ENCODE measurements around the gene VAMP8.
"Not testable (repeated sequence)": the region's sequence is repeated elsewhere in the genome, so short reads cannot be mapped to it uniquely, and the experiment has no call there.

Gene VAMP8

DNA sequence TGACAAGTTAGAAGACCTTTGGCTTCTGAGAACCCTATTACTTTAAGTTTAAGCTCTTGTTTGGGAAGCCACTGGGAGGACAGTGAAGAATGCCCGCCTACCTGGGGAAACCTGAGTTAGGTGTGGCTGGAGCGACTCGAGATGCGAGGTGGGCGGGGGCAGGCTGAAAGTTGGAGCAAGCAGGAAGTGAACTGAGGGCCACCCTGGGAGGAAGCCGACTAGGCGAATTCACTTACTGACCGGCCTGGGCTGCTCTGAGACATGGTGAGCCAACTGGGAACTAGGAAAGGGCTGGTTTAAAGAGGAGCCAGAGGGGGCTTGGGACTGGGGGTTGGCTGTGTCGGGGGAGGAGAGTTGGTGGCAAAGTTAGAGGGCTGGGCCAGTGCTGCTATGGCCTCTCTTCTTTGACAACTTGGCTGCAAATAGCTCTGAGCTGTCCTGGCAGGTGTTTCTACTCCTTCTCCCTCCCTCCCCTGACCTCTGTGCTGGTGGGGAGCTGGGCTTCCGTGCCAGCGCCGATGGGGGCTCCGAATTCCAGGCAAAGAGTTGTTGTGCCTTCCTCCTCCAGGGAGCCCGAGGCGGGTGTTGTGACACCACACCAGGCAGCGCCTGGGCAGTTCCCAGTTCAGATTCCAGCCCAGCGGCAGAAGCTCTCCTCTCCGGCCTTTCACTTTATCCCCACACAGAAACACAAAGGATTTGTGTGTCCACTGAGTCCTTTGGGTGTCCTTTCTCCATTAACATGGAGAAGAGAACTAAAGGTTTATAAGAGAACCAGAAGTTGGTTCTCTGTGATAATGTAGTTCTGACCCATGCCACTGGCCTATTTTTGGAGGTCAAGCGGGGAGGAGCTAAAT lies at the start of gene VAMP8:
VAMP8 (plus strand) TSS at position 201 of the 857 bp plus-strand sequence; CDS start at position 262, 61 bp downstream.
- DNase-seq = peak; percentile 64

DNA sequence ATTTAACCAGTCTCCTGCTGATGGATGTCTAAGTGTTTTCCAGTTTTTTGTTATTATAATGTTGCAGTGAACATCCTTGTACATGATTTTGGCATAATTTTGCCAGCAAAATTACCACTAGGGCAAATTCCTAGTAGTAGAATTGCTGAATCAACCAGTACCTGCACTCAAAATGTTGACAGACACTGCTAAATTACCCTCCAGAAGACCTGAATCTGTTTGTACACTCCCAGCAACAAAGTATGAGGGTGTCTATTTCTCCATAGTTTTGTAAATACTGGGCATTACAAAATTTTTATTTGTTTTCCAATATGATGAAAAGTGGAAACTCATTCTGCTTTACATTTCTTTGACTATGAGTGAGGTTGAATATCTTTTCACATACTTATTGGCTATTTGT lies 49.6 kb upstream of the VAMP8 start:
- no peak for DNase-seq

DNA sequence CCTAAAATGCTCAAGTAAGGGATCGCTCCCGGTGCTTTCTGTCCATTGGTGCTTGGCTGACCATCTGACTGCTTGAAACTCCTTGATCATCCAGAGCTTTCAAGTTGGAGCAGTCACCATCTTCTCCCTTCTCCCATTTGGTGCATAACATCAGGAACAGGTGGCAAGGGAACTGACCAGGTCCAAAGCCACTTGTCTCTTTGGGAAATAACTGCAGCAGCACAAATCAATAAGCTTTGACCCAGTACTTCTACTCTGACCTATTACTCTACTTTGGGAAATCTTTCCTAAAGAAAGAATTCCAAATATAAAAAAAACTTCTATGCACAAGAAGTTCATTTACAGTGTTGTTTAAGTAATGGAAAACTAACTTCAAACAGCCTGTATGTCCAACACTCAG lies 49.0 kb upstream of the VAMP8 start:
- no peak for DNase-seq

DNA sequence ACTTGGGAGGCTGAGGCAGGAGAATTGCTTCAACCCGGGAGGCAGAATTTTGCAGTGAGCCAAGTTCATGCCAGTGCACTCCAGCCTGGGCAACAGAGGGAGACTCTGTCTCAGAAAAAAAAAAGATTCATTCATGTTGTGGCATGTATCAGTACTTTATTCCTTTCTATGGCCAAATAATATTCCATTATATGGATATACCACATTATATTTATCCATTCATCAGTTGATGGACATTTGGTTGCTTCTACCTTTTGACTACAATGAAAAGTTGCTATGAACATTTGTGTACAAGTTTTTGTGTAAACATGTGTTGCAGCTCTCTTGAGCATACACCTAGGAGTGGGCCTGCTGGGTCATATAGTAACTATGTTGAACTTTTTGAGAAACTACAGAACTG lies 47.6 kb upstream of the VAMP8 start:
- DNase-seq = no peak

DNA sequence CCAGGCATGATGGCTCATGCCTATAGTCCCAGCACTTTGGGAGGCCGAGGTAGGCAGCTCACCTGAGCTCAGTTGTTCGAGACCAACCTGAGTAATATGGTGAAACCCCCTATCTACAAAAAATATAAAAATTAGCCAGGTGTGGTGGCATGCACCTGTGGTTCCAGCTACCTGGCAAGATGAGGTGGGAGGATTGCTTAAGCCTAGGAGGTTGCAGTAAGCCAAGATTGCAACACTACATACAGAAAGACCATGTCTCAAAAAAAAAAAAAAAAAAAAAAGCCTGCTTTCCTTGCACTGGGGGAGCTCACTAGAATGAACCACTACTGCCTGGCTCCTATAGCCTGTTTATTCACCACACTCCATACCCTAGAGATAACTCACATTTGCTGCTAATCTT lies 45.8 kb upstream of the VAMP8 start:
- no peak for DNase-seq

DNA sequence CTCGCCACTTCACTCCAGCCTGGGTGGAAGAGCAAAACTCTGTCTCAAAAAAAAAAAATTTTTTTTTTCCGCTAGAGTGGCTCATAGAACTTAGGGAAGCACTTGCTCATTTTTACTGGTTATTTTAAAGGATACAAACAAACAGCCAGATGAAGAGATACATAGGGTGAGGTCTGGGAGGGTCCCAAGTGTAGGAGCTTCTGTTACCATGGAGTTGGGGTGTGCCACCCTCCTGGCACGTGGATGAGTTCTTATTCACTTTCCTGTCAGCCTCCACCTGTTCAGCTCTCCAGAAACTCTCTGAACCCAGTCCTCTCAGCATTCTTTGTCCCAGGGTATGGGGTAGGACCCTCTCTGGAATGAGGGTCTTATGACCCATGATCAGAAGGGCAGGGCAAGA lies 43.3 kb upstream of the VAMP8 start:
- DNase-seq = no peak

DNA sequence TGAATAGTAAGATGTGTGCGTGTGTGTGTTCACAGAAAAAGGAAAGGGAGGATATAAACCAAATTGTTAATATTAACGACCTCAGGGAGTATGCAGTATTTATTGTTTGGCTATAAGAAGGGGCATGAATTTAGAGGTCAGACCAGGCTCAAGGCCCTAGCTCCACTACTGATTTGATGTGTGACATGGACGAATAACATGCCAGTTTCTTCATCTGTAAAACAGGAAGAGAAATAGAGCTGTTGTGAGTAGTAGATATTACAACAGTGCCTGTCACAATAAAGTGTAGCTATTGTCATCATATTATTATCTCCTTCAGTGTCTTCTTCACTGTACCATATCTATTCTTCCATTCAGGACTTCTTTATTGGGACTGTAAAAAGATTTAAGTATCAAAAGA lies 42.5 kb upstream of the VAMP8 start:
- DNase-seq = no peak

DNA sequence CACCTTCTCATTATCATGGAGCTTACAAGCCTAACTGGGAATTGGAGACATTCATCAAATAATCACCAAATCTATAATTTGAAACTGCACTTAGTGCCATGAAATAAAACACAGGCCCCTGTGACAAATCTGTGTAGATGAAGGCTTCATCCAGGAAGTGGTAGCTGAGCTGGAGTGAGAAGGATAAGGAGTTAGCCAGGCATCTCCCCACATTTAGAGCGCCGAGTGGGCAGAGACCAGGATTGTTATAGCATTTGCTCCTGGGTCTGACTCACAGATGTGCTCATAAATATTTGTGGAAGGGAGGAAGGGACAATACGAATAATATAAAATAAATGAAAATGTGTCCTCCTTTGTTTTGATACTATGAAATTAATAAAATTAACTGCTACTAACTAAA lies 40.9 kb upstream of the VAMP8 start:
- DNase-seq = no peak

DNA sequence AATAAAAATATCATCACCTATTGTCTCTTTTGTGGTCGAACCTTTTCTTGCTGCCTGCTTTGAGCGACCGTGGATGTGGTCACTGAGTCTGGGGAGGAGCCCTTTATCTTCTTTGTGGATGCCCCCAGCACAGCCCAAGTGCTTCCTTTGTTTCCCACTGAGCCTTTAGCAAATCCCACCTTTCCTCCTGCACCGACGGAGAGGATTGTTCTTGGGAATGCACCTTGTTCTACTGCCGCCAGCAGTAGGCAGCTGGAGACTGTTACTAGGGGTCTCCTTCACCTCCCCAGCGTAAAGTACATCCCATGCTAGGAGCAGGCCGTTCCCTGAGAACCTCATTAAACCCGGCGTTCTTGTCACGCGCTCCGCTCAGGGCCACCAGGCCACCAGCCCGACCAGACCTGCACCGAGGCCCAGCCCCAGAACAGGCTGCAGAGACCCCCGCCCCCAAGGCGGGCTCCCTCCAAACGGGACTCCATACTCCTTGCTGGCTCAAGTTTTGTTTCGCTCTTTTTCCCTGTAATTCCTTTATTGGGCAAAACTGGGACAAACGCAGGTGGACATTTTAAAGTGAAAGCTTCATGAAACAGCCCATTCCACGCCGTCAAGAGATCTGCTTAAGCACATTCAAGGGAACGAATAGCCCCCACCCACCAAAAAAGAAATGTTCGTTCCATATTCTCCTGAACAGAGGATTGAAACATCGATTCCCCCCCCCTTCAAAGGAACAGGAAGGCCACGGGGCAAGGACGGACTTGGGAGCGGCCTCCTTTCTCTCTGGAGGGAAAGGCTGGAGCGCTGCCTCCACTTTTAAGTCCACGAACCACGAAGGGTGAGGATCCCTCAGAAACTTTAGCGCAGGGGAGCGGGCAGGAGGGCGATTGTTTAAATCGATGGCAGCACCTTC lies 39.5 kb upstream of the VAMP8 start:
- DNase-seq = peak; percentile 34

DNA sequence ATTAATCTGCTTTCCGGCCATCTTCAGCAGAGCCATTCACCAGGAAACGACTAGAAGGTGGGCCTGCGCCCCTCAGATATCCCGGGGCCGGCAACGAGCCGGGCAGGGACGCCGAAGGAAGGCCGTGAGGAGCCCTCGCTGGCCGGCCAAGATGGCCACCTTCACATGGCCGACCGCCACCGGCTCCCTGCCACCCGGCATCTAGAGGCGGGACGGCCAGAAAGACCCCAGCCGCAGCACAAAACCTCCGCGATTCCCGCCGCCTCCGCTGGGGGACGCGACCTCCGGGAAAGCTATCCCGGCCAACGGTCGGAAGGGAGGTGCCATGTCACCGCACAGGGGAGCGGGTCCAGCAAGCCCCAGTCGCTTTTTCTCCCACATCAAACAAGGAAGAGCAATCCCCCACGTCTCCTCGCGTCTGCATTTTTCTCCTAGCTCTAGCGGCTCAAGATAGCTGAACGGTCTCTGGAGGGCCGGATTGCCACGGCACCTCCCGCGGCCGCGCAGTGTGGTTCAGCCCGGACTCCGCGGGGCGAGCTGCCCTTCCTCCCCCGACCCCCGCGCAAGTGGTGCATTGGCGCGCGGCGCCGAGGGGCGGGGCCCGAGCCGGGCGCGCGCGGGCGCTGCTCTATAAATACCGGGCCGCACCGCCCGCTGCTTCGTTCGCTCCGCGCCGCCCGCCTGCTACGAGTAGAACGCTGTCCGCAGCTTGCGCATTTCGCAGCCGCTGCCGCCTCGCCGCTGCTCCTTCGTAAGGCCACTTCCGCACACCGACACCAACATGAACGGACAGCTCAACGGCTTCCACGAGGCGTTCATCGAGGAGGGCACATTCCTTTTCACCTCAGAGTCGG lies 38.7 kb upstream of the VAMP8 start, which contains the start of gene MAT2A:
MAT2A (plus strand) TSS at position 662 of the 854 bp plus-strand sequence; CDS start at position 782, 120 bp downstream.
- DNase-seq = peak; percentile 91

DNA sequence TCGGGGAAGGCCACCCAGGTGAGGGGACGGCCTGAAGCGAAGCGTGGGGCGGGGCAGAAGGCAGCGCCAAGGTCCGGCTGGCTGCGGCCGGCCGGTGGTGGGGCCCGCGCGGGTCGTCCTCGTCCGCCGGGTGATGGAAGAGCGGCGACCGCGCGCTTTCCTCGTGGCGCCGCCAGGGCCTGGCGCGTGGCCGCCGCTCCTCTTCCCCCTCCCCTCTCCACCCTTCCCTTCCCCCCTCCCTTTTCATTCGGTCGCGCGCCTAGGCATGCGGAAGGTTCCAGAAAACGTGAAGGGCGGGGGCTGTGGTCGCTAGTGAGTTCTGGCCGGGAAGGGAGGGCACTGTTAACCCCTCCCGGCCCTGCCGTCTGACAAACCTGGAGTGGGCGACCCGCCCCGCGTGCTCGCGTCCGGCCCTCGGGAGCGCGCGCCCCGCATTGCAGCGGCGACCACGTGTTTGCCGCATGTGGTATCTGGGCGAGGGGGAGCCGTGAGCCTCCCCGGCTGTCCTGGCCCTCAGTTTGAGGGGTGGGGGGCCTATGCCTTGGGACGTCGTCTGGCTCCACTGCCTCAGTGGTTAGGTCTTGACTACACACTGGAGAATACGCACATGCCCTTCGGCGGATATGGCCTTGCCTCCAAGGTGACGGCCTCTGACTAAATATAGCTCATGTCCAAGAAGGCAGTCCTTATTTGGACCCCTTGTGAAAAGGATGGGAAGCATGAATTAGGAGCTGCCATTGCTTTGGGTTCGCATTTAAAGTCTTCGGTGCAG lies 37.8 kb upstream of the VAMP8 start:
- peak; percentile 78 for DNase-seq

DNA sequence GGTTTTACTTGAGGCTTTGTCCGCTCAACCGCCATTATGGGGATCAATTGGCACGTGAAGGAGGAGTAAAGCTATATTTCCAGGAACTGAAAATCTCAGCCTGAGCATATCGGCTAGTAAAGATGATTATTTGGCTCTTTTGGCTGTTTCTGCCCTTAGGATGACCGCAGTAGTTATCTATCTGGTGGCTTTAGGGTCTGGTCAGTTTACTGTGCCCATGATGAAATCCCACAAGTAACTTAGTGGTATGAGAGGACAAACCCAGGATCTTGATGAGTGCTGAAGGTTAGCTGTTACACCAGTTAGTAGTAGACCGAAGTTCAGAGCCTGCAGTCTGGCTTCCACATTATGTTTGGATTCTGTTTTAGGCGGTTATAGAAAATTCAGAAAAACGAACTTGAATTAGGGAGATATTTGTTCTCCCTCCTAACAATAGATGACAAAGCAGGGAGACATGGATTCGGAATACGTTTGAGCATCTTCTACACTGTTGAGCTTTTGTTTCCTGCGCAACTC lies 37.2 kb upstream of the VAMP8 start:
- DNase-seq = no peak

DNA sequence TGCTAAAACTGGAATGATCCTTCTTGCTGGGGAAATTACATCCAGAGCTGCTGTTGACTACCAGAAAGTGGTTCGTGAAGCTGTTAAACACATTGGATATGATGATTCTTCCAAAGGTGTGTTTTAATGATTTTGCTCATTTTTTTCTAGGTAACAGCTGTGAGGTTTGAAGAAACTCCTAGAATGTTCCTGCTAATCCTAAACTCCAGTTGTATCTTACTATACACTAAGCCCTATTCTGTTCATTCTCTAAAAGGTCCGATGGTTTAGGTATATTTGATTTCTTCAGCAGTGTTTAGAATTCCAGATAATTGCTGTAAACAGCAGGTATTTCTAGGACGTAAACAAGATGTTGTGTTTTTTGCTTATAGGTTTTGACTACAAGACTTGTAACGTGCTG lies 36.1 kb upstream of the VAMP8 start:
- DNase-seq = no peak

DNA sequence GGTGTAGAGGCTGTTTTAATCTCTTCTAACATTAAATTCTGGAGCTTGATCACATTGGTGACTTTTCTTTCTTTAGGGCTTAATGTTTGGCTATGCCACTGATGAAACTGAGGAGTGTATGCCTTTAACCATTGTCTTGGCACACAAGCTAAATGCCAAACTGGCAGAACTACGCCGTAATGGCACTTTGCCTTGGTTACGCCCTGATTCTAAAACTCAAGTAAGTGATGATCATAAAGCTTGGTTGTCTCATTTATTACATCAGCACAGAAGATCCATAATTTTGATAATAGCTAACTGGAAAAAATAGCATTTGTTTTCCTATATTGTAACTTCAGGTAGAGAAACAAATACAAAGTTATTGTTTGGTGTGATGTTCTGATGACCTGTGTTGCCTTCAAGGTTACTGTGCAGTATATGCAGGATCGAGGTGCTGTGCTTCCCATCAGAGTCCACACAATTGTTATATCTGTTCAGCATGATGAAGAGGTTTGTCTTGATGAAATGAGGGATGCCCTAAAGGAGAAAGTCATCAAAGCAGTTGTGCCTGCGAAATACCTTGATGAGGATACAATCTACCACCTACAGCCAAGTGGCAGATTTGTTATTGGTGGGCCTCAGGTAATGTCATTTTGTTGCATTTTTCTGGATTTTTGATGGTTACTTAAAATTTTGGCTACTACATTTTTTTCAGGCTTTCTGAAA lies 35.5 kb upstream of the VAMP8 start:
- DNase-seq = no peak

DNA sequence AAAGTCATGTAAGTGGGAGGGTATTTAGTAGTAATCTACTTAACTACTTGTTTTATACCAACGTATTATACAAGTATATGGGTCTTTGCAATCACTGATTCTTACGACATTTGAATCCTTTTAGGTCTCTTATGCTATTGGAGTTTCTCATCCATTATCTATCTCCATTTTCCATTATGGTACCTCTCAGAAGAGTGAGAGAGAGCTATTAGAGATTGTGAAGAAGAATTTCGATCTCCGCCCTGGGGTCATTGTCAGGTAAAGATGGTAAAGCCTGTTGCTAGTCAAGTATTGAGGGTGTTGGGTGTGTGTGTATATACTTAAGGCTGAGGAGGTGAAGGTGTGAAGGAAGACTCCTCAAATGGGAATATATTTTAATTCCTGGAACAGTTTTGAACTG lies 34.6 kb upstream of the VAMP8 start:
- DNase-seq = no peak

DNA sequence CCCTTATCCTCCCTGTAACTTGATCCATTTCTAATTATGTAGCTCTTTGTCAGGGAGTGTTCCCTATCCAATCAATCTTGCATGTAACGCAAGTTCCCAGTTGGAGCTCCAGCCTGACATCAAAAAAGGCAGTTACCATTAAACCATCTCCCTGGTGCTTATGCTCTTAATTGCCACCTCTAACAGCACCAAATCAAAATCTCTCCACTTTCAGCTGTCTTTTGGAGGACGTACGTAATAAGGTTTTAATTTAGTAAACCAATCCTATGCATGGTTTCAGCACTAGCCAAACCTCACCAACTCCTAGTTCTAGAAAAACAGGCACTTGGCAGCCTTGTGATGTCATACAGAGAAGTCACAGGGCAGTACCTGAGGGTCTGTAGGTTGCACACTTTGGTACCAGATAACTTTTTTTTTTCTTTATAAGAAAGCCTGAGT lies 33.1 kb upstream of the VAMP8 start:
- not testable (repeated sequence) for DNase-seq

DNA sequence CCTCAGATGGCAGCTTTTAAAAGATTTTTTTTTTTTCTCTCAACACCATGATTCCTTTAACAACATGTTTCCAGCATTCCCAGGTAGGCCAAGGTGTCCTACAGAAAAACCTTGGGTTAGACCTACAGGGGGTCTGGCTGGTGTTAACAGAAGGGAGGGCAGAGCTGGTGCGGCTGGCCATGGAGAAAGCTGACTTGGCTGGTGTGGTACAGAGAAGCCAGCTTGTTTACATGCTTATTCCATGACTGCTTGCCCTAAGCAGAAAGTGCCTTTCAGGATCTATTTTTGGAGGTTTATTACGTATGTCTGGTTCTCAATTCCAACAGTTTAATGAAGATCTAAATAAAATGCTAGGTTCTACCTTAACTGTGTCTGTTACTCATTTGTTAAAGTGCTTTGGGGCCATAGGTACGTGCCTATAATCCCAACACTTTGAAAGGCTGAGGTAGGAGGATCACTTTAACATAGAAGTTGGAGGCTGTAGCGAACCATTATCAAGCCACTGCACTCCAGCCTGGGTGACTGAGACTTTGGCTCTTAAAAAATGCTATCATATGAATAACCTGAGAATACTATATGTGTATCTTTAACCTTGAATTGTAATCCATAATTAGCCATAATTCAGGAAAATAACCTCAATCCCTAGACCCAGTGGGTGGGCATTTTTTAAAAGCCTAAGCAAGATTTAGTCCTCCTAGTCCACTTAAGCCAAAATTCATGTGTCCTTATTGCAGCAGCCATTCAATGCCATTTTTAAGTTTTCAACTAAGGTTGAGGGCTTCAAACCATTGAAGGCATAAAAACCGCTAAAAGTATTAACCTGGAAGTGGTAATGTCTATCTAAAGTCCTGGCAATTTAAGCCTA lies 32.2 kb upstream of the VAMP8 start:
- not testable (repeated sequence) for DNase-seq

DNA sequence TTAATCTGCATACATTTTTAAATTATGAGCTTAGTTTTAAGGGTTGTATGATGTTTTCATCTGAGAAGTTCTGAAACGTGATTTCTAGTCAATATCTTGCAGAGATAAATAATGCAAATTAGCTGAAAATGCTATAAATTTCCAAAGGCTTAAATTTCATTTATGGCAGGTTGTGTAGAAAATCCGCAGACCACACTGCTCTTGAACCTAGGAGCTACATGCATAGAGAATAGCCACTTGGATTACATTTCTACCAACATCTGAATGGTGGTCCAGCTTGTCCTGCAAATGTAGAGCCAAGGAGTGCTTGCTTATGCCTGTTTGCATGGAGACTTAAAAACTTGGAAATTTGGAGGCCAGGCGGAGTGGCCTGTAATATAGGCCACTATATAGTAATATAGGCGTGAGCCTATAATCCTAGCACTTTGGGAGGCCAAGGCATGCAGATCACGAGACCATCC lies 31.6 kb upstream of the VAMP8 start:
- no peak for DNase-seq

DNA sequence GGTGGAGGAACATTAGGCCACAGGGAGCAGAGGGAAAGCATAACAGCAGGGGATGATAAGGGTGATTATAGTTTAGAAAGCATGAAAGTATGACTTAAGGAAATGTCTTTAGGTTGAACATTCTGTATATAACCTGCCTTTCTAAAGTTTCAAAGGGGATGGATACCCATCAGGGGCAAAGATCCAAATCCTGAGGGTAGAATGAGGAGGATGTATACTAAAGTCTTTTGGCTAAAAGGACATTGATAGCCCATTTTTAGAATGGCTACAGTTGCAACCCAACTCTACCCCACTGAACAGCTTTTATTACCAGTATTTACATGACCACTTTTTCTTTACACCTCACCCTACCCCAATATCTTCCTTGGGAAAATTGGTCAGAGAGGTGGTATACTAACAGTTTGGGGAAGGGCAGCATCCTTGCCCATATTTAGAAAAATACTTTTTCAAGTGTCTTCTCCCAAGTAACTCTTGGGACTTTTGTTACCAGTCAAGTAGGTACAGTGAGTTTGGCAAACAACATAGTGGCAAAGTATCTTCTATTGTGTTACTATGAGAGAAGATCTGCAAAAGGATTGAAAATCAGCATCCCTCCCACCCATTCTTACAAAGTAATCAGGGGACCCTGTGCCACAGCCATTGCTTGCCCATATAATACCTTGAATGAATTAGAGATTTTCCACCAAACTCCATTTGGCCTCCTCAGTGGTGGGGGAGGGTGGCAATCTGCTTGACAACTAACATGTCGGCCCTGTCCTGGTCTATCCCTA lies 30.1 kb upstream of the VAMP8 start:
- no peak for DNase-seq

Data from stimulated activated CD4-positive, alpha-beta T cell treated with anti-CD3 and anti-CD28 coated beads, Interleukin-1b, Interleukin-23, amount 100 ng/mL, for 48 hours (primary cell).